HG03103 (cell line): ENCODE data around the gene MYO3B.
"Not testable (repeated sequence)": the region's sequence is repeated elsewhere in the genome, so short reads cannot be mapped to it uniquely, and the experiment has no call there.

Experiments
- ATAC-seq: cut with Tn5 transposase; IDR thresholded peaks from one replicate; pipeline ENCODE4 v1.9.1; 2021; ENCODE audit warnings: low read depth; ENCODE audit not compliant: unreplicated experiment

Gene MYO3B

DNA sequence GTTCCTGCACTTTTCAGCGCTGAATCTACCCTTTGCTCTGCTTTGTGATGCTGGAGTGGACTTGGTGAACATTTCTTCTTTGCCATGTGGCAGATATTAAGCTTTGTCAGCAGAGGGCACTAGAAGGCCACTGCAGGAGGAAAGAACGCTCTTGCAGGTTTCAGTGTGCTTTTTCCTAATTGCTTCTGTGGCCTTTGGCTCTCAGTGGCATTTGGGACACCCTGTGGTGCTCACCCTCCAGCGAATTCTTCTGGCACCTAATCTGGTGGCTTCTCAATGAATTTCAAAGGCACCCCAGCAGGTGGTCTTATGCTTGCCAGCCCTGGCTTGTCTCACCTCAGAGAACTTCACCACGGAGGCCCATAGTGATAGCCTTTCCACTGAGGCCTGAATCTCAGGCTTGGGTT is 146.7 kb downstream of the MYO3B start:
- ATAC-seq: no peak

DNA sequence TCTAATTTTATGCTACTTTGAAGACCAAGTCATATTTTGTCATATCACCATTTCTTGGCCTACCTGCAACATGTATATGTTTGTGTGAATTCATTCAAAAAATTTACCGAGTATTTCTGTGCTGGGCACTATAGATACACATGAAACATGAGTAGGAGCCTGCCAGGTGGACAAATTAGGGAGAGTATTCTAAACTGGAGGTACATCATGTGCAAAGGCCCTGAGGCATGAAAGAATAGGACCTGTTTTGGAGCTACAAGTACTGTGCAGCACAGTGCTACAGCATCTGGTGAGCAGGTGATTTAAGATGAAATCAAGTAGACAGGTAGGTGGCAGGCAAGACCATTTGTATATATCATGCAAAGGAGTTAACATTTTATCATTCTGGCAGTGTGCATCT is 152.9 kb downstream of the MYO3B start:
- ATAC-seq: no peak

DNA sequence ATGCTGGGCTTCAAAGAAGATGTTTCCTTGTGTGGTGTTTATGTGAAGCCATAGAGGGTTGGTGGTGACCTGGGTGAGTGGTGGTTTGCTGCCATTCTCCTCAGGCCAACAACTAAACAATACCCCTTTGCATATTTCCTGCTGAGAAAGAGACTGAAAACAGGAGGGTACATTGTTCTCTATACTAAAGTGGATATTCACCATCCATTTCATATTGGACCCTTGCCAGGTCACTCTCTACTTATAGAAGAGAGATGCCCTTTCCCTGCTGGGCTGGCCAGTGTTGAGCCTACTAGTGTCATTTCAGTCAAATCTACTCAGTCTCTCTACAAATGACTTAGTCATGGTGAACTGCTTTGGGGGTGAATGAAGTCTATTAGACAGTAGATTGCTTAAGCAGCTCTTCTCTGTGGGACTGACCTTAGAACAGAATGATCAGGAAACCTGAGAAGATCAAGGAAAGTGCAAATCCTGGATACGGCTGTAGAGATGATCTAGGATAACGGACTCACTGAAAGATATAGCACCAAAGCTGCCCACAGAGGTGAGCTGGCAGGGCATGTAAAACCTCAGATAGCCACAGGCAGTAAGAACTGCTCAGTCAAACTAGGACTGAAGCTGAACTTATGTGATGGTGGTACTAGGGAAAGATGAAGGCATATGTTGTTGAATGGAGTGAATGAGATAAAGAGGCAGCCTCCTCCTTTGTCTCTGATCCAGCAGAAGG is 154.9 kb downstream of the MYO3B start:
- ATAC-seq: no peak

DNA sequence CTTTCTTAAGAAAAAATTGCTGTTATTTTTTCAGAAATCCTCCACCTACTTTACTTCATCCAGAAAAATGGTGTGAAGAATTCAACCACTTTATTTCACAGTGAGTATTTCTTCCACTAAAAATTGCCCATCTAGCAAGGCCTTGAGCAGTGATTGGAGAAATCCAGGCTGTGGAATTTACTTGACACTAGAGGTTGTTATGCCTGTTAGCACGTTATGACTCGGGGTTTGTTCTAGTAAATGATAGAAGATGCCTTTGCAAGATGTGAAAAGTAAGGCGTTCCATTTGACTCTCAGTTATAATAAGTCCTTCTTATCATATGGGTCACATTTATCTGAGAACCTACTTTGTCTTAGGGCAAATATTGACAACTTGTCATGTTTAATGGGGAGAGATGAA is 157.4 kb downstream of the MYO3B start:
- no peak for ATAC-seq

DNA sequence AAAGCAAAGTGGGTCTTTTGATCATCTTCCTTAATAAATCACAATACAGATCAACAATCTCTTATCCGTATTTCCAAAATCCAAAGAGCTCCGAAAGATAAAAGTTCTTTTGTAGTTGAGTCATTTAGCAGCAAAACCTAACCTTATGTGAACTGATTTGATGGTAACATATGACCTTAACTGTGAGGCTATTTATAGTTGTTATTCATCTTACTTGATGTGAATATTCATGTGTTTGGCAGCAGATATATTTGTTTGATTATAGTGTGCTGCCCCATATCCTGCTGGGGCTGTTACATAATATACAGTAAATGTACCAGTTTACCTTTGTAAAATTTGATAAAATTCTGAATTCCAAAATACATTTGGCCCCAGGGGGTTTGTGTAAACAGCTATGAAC is 158.5 kb downstream of the MYO3B start:
- no peak for ATAC-seq

DNA sequence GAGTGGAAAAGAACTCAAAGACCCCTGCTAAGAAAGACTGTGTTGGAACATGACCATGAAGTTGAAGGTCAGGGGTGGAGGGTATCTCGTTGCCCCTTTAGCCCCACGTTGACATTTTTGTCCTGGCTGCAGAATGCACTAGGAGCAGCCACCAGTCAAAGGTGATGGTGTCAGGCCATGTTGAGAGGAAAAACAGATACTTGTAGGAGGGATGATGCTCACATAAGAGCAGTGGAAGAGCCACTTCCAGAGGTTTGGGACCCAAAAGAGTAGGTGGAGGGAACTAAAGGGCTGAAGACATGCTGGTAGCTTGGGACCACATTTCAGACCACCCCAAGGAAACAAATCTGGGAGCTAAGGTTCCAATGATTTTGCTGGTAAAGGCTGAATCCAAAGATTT is 159.0 kb downstream of the MYO3B start:
- ATAC-seq: no peak

DNA sequence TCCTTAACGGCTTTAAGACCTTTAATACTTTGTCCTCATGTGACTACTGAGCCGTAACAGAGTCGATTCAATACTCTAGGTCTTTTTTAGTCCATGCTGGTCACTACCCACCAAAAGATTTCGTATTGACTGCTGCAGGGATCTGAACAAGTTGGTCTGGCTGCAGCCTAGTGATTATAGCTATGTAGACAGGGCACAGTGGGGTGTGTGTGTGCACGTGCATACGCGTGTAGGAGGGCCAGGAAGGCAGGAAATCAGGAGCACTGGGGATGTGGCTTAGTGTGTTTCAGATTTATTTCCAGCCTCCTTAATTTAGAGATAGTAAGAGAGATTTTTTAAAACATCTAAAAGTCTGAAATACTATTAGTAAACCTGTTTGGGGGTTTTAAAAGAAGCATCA is 161.4 kb downstream of the MYO3B start:
- no peak for ATAC-seq

DNA sequence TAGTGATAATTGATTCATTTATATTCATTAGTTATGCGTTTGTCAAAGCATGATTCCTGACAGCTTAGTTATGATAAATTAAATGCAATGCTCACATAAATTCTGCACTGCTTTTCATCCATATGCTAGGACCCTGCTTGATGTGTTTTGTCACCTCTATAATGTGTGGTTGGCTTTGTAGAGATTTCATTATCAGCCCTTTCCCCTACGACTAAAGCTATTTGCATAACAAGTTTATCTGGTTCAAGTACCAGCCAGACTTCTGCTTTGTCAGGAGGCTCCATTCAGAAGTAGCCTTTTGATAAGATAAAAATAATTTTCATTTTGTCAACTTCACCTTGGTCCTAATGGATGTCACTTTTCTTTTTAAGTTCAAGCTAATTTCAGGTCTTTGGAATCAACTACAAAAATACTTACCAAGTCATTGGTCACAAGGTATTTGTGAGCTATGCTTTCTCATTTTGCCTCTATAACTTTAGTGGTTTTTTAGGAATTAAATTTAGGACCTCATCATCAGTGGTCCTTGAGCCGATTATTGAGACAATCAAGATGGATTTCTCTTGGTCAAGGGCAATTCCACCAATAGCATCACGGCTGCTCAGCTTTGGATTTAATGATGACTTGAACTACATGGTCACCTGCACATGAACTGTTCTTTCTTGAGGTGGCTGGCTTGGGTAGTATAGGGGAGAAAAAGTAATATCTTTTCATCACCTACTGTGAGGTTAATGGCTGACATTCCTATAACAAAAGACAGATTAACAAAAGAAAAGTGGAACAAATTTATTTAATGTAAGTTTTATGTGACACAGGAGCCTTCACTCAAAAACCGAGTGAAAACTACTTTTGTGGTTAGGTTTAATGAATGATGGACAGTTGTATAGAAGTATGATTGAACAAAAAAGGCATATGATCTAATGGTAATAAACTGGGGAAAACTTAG is 162.1 kb downstream of the MYO3B start:
- ATAC-seq: no peak

DNA sequence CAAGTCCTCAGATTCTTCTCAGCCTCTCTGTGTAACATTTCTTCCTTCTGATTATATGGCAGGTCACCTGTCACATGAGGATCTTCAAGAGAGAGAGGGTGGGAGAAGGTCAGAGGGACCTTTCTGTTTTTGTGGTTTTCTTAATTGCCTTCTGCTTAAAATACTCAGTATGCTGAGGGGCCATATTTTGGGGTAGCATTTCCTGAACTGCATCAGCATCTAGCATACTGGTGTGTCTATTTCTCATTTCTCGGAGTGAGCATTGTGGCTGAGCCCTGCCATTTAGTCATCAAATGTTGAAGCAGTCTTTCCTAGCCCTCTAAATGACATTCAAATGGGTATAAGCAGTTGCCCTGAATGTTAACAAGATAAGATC is 162.7 kb downstream of the MYO3B start:
- ATAC-seq: no peak

DNA sequence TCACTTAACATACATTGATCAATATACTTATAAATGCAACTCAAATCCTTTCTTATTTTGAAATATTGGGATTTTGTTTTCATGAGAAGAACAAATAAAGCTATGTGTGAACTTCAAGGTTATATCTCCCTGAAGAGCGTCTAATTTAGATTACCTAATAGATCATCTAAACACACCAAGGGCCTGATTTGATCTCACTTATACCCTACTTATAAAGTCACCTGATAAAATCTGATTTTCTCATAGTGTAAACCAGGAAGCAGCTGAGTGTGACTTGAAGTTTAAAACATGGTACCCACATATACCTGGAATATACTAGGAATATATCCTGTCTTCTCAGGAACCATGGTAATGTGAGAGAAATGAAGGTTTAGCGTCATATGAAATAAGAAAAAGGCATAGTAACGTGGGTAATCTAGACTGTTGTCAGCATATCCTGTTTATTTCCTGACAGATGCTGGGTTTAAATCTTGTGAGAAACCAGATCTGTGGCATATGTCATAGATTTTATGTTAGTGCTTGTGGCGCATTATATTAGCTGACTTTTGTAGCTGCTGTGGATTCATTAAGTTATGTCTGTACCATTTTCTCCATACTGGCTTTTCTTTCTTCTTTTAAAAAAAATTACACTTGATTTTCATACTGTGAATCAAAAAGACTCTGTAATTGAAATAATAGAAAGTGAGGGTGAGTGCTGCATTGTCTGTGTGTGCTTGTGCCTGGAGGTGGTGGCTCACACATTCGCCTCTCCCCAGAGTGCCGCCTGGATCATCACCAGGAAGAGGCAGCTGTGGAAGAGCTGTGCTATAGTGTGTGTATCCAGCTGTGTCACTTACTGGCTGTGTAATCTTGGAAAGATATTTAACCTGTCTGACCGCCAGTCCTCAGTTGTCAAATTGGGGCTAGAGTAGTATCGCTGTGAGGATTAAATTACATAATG is 164.0 kb downstream of the MYO3B start:
- no peak for ATAC-seq

DNA sequence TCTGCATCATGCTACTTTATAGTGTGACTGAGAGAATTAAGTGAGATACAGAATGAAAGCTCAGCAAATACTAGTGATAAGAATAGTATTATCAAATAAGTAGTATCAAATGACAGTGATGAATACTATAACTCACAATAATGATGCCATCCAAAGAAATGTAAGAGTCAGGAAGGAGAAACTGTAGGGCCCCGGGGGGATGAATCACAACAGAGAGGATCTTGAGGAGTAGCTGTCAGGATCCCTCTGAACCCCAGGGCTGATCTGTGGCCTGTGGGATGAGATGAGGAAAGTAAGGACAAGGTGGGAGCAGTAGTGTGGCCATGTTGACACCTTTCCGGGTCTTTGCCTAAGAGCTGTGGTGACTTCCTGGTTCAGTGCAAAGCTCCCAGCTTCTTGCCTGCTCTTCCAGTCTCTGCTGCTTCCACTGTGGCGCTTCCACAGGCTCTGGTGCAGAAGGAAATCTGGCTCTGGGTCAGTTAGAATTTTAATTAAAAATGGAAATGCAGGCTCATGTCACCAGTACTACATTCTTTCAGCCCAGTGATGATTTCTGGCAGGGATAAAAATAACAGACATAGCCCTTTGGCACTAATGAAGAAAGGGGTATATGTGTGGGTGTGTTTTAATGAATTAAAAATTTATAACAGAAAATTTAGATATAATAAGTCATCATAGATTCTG is 166.9 kb downstream of the MYO3B start:
- ATAC-seq: no peak

DNA sequence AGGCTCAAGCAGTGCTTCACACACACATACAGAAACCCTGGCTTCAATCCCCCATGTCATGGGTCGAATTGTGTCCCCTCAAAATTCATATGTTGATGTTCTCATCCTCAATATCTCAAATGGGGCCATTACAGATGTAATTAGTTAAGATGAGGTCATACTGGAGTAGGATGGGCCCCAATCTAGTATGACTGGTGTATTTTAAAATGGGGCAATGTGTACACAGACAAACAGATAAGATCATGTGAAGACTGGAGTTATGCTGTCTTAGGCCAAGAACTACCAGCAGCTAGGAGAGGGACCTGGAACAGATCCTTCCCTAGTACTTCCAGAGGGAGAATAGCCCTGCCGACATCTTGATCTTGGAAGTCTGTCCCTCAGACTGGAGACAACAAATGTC is 167.7 kb downstream of the MYO3B start:
- ATAC-seq: no peak

DNA sequence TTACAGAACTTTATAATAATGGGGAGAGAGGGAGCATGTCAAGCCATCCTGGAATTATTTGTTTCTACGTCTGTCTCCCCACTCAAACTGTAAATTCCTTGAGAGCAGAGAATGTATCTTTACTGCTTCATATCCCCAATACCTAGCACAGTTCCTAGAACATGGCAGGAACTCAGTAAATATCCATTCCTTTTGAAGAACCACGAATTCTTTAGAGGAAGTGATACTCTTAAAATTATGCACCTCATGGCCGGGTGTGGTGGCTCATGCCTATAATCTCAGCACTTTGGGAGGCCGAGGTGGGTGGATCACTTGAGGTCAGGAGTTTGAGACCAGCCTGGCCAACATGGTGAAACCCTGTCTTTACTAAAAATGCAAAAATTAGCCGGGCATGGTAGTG is 171.3 kb downstream of the MYO3B start:
- ATAC-seq: not testable (repeated sequence)

DNA sequence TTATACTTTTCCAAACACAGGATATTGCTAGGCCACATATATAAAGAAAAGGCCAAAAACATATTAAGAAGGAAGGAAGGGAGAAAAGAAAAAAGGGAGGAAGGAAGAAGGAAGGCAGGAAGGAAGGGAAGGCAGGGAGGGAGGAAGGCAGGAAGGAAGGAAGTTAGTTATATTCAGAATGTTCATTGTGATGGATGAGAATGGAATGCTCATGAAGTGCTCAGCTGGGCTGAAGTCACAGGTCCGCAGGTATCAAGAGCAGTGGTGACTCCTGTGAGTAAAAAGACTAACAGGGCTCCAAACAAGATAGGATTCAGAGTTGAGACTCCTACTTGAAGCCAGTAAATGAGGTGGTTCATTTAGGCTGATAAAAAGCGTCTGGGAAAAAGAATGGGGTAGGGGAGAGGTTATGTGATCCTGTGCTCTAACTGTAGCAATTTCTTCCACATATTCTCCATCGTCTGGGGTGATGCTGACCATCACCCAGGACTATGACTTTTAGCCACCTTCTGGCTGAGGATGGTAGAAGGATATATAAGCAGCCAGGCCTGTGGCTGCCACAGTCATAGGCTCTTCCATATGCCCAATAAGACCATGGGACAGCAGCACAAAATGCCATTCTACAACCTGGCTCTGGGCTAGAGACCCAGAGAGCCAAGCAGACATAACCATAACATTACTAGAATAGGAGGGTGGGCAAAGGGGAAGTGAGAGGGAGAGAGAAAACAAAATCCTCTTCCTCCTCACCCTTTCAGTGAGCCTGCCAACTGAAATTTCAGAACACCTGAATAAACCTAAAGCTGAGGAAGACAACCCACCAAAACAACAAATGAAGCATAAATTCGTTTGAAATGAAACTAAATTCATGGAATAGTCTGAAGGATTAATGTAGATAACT is 173.2 kb downstream of the MYO3B start:
- no peak for ATAC-seq

DNA sequence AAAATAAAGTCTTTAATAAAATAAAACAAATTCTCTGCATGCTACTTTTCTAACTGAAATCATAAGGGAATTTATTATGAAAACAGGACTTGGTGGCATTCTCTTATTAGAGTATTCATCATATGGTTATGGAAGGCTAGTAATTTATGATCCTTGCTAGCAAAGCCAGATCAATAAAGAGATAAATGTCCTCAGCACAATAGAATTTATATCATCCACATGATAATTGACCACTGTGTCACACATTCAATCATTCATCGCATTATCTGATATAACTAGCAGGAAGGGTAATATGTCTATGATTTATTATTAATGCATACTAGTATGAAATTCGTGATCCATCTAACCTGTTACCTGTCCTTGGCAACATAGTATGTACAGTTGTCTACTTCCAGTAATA is 175.8 kb downstream of the MYO3B start:
- ATAC-seq: no peak

DNA sequence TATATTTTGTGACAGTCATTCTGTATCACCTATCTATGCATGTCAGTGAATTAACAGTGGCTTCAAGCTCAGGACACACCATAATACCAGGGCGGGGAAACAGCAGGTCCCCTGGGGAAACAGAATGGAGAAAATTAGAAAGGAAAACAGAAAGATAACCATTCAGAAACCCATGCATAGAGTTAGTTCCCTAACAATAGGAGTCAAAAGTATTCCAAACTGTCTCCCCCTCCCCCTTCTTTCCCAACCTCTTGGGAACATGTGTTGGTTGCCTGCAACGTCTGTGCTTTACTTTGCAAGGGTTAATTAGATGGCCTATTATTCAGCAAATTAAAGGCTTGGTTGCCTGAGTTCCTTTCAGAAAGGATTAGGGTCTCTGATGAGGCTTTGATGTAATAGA is 176.4 kb downstream of the MYO3B start:
- ATAC-seq: no peak

DNA sequence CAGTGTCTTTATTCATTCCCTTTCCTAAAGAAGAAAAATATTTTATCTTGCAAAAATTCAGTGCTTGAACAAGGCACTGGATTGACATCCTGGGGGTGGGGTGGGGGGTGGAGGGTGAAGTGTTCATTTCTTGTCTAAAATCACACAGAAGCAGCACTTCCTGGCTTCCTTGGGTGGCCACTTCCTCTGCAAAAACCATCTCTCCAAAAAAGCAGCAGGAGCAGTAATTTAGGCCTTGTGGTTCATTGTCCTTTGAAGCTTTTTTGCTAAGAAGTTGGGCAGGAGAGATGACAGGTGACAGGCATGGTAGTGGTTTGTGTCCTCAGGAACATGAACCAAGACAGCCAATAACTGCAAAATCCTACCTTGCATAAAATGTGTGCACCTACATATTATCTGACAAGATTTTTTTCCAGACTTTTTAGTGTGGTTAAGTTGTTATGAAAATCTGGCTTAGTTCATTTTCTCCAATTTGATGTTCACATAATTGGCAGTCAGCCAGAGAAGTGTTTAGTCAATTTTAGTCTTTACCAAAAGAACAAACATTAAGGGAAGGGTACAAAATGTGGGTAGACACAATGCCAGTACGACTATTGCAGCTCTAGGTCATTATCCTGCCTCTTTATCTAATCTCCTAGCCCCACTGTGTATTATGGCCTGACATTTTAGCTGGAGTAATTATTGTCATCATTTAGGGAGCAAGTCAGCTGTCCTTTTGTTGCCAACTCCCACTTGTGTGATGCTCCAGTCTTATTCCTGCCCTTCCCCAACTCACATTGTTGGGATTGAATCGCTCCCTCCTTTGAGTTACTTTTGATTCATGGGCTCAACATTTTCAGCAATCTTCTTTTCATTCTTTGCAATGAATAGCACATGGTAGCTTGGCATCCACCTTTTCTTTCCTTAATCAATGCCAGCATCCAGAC is 177.2 kb downstream of the MYO3B start:
- ATAC-seq: no peak

DNA sequence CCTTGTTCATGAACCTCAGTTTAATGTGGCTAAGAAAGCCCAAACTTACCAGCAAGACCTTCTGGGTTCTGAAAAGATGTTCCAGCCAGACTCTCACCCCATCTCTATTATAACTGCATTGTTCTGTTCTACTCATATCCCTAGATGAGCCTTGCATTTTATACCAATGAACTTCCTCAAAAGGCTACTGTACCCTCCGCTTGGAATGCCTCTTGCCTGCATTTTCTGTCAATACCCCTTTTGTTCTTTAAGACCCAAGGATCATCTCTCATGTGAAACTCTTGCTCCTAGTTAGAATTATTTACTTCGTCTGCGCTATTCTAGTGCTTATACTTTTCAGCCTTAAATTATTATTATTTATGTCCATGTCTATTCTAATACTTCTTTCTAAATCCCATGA is 181.5 kb downstream of the MYO3B start:
- ATAC-seq: no peak
